HG03565 (cell line): ENCODE data around the gene OPA3.
"Not testable (repeated sequence)": the region's sequence is repeated elsewhere in the genome, so short reads cannot be mapped to it uniquely, and the experiment has no call there.

Source experiments
- ATAC-seq: cut with Tn5 transposase; IDR thresholded peaks from one replicate; pipeline ENCODE4 v1.9.1; 2021; ENCODE audit warnings: mild to moderate bottlenecking, moderate library complexity; ENCODE audit not compliant: unreplicated experiment

OPA3 gene

GRCh38 chr19:45584332-45585157 is at the start of gene OPA3:
TSS of gene OPA3 (minus strand) at chr19:45584802. CDS start at chr19:45584764, 38 bp downstream.
- peak; percentile 75 for ATAC-seq

- ATAC-seq, result no peak
These were observed 48.0 kb upstream of the OPA3 start for GRCh38 chr19:45632468-45633196.

- no peak for ATAC-seq
These were observed 45.9 kb upstream of the OPA3 start for GRCh38 chr19:45630463-45630862.

- ATAC-seq, result no peak
These were observed 45.1 kb upstream of the OPA3 start for GRCh38 chr19:45629704-45630103.

- not testable (repeated sequence) for ATAC-seq
These were observed 43.6 kb upstream of the OPA3 start for GRCh38 chr19:45628219-45628618.

GRCh38 chr19:45623984-45624383 is 39.4 kb upstream of the OPA3 start:
- no peak for ATAC-seq

GRCh38 chr19:45621976-45622503 is 37.4 kb upstream of the OPA3 start:
- no peak for ATAC-seq

- no peak for ATAC-seq
These were observed 36.8 kb upstream of the OPA3 start for GRCh38 chr19:45621389-45621788.

GRCh38 chr19:45616704-45617017 is 32.1 kb upstream of the OPA3 start:
- ATAC-seq, result no peak

GRCh38 chr19:45615795-45616703 is 31.4 kb upstream of the OPA3 start:
- ATAC-seq, result no peak

- ATAC-seq, result not testable (repeated sequence)
These were observed 30.5 kb upstream of the OPA3 start for GRCh38 chr19:45615056-45615455.

- no peak for ATAC-seq
These were observed 29.5 kb upstream of the OPA3 start for GRCh38 chr19:45613926-45614725.

- no peak for ATAC-seq
These were observed 24.3 kb upstream of the OPA3 start for GRCh38 chr19:45608948-45609347.

- no peak for ATAC-seq
These were observed 22.7 kb upstream of the OPA3 start for GRCh38 chr19:45607071-45608029.

- ATAC-seq, result no peak
These were observed 17.1 kb upstream of the OPA3 start, which contains the start of gene GPR4 for GRCh38 chr19:45601524-45602374. TSS of gene GPR4 (minus strand) at chr19:45602212. CDS start at chr19:45591866, 10,346 bp downstream.

GRCh38 chr19:45601115-45601514 is 16.5 kb upstream of the OPA3 start:
- no peak for ATAC-seq

- ATAC-seq, result no peak
These were observed 15.8 kb upstream of the OPA3 start for GRCh38 chr19:45600340-45600885.

- no peak for ATAC-seq
These were observed 14.7 kb upstream of the OPA3 start for GRCh38 chr19:45599286-45599685.
